Measurements from ENCODE around the gene CLASP1. TPM values are rescaled to one million over a fixed set of nuclear protein-coding genes. Genes with fewer than 3 reads are reported as not detected.

CLASP1 gene
- total RNA-seq, 1 experiment from 2014 or later, result 49.2 TPM

- ATAC-seq (no peak), DNase-seq (ENCODE audit: low read depth, low spot score) (no peak)
- H3K4me3 ChIP-seq (ENCODE audit: low read depth in 2 of 2, low read length in 2 of 2), result no peak overlapping the region
- no peak for TF ChIP-seq POLR2AphosphoS5 (IDR thresholded peaks at IDR 0.05; ENCODE audit: low read depth, low read length)
- no peak for TF ChIP-seq REST (IDR thresholded peaks at IDR 0.05; ENCODE audit: insufficient read depth in 1 of 2, low read depth in 2 of 2, low read length in 1 of 2)
- TF ChIP-seq TCF7L2 (IDR thresholded peaks at IDR 0.05; ENCODE audit: low read depth, low read length), result no peak
- no peak for TF ChIP-seq CTCF (IDR thresholded peaks at IDR 0.05)
- no peak for TF ChIP-seq SIN3A (IDR thresholded peaks at IDR 0.05; ENCODE audit: borderline replicate concordance, insufficient read depth, low read depth, low read length)
- POLR2A ChIA-PET, result no interaction called here
- no TSS peak for BruUV-seq (replicated peaks)
- intact Hi-C loops (cut with micrococcal nuclease; ENCODE audit: unreplicated experiment), result no loop called here
- in situ Hi-C loops (cut with HindIII; ENCODE audit: low pct_unique_long_range_greater_than_20kb, low sequenced_read_pairs), result no loop called here
- CTCF ChIA-PET, result no interaction called here
- no peaks in the 10 kb centered on the region for H3K9me3 ChIP-seq (ENCODE audit: control insufficient read depth, insufficient read depth, low read depth, low read length)
- no peak overlapping the region for H3K27ac ChIP-seq (ENCODE audit: low read length)
- no peaks in the 10 kb centered on the region for H3K4me1 ChIP-seq (ENCODE audit: control insufficient read depth, insufficient read depth, low read length)
- H3K36me3 ChIP-seq (ENCODE audit: control insufficient read depth, insufficient read depth, low read length), result no peaks in the 10 kb centered on the region; the same call in 1 of the 2 replicates
- no peaks in the 10 kb centered on the region for H3K27me3 ChIP-seq (ENCODE audit: control insufficient read depth, insufficient read depth, low read length)
Observed at GRCh38 chr2:121343191-121343590, 306.1 kb downstream of the CLASP1 start.

- CTCF ChIA-PET, result interaction anchor here (0.6 kb wide), 1 partner anchor 257 kb away, joined by 4 read pairs; no protein-coding TSS in a partner anchor
- Histone ChIP-seq H3K27ac (ENCODE audit: low read length) (no peak overlapping the region), H3K27me3 (ENCODE audit: control insufficient read depth, insufficient read depth, low read length) (no peaks in the 10 kb centered on the region), H3K4me1 (ENCODE audit: control insufficient read depth, insufficient read depth, low read length) (no peaks in the 10 kb centered on the region), H3K4me3 (ENCODE audit: low read depth in 2 of 2, low read length in 2 of 2) (no peak overlapping the region), H3K9me3 (ENCODE audit: control insufficient read depth, insufficient read depth, low read depth, low read length) (no peaks in the 10 kb centered on the region), H3K36me3 (ENCODE audit: control insufficient read depth, insufficient read depth, low read length) (no peaks in the 10 kb centered on the region; the same call in 1 of the 2 replicates)
- no TSS peak for BruUV-seq (replicated peaks)
- DNase-seq (ENCODE audit: low read depth, low spot score) (no peak), ATAC-seq (no peak)
- intact Hi-C loops (cut with micrococcal nuclease; ENCODE audit: unreplicated experiment) (no loop called here), in situ Hi-C loops (cut with HindIII; ENCODE audit: low pct_unique_long_range_greater_than_20kb, low sequenced_read_pairs) (no loop called here)
- POLR2A ChIA-PET, result no interaction called here
- TF ChIP-seq REST (IDR thresholded peaks at IDR 0.05; ENCODE audit: insufficient read depth in 1 of 2, low read depth in 2 of 2, low read length in 1 of 2) (no peak), TCF7L2 (IDR thresholded peaks at IDR 0.05; ENCODE audit: low read depth, low read length) (no peak), POLR2AphosphoS5 (IDR thresholded peaks at IDR 0.05; ENCODE audit: low read depth, low read length) (no peak), SIN3A (IDR thresholded peaks at IDR 0.05; ENCODE audit: borderline replicate concordance, insufficient read depth, low read depth, low read length) (no peak), CTCF (IDR thresholded peaks at IDR 0.05) (no peak)
Observed at GRCh38 chr2:121342751-121343150, 306.5 kb downstream of the CLASP1 start.
